DMS153 treated with DMSO at 0.1 percent for 48 hours (cell line): Measurements from ENCODE around the gene GABRB1.

ENCODE experiments used
- DNase-seq: peaks from one replicate; lab custom pipeline; 2025; ENCODE audit not compliant: unreplicated experiment; lab: John Stamatoyannopoulos, UW

Gene GABRB1

DNA sequence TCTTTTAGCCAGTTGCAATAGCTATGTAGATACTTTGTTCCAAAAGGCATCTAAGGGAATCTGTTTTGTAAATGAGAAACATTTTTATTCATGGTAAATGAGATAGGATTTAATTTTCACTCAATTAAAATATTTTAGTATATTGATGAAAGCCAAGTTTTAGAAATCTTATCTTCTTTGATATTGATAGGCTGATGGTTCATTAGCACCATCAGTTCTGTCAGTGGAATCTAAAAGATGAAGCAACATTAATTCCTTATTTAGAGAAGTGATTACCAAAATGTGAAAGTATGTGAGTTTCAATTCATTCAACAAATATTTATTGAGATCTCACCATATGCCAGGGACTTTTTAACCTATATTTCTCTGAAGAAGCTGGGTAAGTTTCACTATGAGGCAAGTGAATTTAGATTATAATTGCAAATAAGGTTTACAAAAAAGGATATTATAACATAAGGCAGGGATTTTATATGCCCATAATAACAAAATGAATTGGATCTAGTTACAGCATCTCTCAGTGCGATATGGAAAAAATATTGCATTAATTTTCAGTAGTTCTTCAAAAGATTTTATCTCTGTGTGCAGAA, 79.3 kb downstream of the GABRB1 start:
- DNase-seq, result no peak

DNA sequence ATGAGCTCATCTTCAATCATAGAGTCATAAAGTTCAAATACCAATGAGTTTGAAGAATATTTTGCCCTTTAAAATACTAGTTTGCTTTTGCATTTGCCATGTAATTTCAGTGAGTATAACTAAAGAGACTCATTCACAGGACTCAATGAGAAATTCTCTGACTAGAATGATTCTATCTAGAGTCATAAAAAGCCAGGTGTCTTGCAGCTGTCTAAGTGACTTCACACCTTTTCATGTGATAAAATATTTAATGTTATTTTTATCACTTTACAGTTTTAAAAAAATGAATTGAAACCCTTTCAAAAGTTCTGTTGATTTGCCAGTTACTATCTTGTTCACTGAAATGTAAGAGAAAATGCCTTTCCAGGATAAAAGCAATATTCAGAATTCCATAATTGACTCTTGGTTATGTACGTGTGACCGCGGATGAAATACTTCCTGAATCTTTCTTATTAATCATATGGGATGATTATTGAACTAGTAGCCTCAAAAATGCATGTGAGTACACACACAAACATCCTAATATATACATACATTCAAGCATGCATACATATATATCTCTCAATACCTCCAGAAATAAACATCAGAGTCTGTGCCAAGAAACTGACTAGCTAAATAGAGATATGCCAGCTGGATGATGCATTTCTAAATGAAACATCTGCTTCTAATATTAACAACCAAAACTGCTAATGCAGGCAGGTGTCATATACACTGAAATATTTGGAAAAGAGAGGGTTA, 87.0 kb downstream of the GABRB1 start:
- no peak for DNase-seq

DNA sequence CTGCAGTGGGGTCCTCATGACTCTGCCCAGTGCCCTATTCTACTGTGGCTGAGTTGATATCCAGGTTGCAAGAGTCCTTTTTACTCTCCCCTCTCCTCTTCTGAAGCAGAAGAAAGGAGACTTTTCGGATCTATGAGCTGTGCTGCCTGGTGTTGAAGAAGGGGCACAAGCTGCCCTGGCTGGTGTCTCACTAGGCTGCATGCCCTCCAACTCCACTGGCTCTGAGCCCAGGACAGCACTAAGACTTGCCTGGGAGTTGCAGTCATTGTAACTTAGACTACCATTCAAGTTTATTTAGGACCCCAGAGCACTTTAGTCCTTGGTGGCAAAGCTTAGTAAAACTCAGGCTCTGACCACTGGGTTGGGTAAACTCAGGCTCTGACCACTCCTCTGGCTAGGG, 89.4 kb downstream of the GABRB1 start:
- DNase-seq, result no peak

DNA sequence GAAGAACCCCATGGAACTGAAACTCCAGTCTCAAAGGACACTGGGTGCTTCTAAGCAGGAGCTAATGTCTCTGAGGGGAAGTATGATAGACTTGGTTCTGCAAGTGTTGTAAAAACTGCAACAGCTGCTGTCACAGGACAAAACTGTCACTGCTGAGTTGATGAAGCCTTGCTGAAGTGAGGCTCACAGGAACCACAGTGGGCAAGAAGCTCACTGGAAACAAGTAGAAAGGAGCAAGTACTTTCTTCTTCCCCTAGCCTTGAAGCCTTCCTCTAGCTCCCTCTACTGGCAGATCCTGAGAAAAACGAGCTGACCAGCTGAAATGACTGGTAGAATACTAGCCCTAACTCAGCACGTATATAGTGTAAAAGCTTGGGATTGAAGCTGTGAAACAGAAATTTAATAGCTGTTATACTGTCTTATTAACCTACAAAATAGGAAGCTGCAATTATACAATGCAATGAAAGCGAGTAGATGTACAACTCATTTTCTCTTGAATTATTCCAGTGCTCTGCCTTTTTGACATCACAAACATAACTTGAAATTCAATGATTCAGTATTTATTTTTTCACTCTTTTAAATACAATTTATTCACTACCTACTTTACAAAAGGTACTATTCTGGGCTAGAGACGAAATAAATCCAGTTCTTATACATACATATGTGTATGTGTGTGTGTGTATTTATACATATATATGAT, 91.4 kb downstream of the GABRB1 start:
- DNase-seq, result peak; percentile 17

DNA sequence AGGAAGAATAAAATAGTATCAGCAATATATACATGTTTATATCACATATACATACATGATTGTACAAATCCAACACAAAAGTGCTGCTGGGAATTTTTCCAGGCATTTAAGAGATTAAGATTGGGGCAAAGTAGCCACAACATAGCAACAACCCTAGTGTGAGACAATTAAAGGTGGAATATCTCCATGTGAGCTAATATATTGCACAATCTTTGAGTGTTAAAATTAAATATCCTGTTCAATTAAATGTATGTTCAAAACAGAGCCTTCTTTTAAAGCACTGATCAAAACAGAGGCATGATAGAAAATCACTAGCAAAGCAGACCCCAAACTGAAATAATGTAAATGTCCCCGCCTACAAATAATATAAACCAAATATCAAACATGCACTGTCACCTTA, 97.6 kb downstream of the GABRB1 start:
- no peak for DNase-seq

DNA sequence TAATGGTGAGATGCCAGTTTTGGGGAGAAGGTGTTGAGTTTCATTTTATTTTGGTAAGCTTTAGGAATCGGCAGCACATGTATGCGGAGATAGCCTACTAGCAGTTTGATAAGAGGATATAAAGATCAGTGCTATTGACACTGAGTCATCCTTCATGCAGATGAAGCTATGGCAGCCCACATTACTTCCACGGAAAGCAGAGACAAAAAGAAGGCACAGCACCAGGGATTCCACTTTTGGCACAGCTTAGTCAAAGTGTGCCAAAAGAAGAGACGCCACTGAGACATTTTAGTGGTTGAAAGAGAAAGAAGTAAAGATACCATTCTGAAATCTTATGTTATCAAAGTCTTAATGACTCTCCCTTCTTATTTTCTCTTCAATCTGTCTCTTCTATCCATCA, 103.8 kb downstream of the GABRB1 start:
- no peak for DNase-seq

DNA sequence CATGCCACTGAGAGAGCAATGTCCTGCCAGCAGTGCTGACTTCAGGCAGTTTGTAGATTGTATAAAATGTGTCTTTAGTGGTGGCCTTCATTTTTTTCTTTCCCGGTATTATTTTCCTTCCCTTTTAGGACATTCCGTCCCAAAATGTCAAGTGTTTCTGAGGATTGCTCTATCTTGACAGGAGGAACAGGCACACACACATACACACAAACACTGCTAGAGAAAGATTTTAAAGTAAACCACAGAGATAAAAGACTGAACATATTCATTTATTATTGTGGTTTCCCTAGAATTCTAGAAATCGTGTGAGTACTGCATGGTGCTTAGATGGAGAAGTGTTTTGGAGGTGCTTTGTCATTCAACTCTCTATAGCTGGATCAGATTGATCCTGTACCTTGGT, 111.9 kb downstream of the GABRB1 start:
- no peak for DNase-seq

DNA sequence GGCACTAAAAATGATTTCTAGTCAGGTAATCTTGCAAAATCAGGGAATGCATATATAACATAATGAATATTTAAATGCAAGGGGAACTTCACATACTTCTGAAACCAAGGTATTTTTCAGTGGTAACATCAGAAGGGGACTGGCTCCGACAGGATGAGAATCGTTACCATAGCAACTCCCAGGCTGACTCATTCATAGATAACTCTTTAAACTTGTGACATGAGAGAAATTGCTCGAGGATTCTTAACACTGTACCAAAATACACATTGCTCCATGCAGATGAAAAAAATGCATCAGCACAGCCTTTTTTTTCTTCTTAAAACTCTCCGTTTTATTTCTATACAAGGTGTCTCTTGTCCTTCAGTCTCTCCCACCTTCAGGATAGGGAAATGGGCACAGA, 114.3 kb downstream of the GABRB1 start:
- no peak for DNase-seq

DNA sequence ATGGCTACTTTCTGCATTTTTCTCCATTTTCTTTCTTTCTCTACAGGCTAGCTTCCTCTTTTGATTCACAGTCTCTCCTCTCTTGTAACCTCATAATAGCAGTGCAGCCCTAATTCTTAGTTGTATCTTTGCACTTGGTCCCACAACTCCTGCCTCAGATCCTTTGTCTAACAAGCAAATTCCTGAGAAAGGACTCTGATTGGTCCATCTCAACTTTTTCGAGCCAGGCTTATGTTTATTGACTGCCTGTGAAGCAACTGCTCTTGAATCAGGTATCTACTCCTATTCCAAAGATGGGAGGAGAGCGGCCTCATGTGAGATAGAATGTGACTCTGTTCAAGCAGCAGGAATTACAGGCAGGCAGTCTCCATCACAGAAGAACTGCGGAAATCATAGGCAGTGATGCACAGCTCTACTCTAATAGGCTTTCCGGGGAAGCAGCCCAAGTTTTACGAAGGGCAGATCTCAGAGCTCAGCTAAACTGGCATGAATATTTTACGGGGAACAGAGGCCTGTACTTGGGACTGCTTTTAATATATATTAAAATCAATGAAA, 123.5 kb downstream of the GABRB1 start:
- DNase-seq, result no peak

DNA sequence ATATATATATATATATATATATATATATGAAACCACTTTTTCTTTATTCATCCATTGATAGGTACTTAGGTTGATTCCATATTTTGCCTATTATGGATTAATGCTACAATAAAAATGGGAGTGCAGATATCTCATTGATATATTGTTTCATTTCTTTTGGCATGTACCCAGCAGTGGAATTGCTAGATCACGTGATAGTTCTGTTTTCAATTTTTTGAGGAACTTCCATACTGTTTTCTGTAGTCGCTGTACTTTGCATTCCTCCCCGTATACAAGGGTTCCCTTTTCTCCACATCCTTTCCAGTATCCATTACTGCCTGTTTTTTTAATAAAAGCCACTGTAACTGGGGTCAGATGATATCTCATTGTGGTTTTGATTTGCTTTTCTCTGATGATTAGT, 124.6 kb downstream of the GABRB1 start:
- no peak for DNase-seq

DNA sequence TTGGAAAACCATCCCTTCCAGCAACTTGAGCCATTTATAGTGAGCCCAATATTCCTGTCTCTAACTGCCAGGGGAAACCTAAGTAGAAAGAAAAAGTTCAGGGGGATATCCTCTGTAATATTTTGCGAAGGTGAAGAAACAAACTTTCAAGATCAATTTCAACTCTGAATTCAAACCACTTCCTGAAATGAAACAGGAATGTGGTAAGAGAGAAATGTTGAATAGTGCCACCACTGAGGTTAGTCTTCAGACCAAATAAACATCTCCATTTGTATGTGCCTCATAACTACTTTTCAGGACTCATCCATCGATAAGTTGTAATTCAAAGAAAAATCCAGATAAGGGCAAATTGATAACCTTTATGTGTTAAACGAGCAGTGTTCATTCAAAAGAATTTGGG, 128.7 kb downstream of the GABRB1 start:
- no peak for DNase-seq

DNA sequence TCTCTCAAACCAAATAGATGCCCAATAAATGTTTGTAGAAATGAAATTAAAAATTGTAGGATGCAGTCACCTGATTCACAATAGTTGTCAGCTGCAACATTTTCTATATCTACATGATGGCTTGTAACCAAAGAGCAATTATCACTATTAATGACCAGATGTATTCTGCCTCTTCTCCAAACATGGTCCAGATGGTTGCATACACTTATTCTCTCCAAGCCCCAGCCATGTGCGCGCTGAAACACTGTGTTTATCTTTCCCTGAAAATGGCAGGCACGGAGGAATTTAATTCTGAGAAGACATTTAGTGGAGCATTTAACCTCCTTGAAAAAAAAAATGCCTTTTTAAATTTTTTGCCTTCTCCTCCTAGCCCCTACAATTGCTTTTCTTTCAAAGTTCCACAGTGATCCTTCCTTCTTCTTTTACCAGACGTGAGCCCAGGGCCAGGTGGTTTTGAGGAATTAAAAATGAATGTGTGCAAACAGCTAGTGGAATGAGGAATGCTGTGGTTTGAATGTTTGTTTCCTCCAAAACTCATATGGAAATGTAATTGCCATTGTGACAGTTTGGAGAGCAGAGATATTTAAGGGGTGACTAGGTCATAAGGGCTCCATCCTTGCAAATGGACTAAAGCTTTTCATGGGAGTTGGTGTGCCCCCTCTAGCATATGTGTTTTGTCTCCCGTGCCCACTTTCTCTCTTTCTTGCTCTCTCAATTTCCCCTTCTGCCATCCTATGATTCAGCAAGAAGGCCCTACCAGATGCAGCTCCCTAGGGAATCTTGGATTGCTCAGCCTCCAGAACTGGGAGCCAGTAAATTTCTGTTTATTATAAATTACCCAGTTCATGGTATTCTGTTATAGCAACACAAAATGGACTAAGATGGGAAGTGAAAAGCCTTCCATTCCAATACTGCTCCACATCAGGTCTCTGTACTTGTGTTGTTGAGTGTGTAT, 136.0 kb downstream of the GABRB1 start:
- no peak for DNase-seq

DNA sequence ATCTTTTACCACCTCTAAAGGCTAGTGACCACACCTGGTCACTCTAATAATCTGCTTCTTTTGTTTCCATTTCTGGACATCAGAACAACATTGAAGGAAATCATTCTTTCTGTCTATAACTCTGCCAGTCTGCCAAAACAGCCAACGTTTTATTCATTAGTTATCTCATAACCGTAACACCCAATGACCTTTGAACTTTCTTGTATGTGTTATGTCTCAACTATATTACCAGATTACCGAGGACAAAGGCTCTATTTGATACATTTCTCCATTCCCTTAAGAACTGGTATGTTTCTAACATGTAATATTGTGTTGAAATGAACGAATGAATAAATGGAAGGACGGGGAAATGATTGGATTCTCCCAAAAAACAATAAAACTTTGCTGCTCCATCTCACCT, 152.7 kb downstream of the GABRB1 start:
- DNase-seq, result no peak

DNA sequence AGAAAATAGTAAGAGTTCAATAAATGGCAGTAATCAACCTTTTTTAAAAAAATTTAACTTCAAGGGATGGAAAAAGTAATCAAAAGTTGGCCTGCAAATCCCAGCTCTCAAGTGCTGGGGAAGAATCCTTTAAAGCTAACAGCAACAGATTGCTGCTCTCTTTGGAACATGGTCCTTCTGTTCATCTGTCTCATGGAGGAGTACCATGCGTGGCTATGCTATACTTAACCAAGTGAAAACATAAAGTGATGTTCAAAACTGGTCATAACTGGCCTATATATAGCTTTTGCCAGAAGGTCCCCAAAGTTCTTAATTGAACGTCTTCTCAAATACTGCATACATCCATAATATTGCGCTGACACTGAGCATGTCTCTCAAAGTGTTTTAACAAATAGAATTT, 154.4 kb downstream of the GABRB1 start:
- no peak for DNase-seq

DNA sequence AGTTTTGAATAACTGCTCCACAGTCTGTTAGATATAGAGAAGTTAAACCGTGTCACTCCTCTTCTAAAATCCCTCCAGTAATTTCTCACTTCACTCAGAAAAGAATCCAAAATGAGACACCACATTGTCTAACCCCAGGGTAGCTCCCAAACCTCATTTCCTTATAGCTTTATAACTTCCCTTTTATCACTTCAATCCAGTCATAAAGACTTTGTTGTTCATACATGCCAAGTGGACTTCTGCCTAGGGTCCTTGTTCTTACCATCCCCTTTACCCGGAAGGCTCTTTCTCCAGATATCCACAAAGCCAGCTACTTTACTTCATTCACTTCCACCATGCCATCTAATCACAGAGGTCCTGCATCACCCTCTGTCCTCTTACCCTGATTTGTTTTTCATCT, 156.2 kb downstream of the GABRB1 start:
- no peak for DNase-seq

DNA sequence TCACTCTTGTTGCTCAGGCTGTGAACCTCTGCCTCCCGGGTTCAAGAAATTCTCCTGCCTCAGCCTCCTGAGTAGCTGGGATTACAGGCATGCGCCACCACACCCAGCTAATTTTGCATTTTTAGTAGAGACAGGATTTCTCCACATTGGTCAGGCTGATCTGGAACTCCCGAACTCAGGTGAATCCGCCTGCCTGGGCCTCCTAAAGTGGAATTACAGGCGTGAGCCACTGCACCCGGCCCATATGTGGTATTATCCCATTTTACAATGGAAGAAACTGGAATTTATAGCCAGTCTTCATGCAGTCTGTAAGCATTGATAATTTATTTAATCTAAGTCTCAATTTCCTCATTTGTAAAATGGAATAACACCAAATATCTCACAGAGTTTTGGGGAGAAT, 161.8 kb downstream of the GABRB1 start:
- DNase-seq, result no peak

DNA sequence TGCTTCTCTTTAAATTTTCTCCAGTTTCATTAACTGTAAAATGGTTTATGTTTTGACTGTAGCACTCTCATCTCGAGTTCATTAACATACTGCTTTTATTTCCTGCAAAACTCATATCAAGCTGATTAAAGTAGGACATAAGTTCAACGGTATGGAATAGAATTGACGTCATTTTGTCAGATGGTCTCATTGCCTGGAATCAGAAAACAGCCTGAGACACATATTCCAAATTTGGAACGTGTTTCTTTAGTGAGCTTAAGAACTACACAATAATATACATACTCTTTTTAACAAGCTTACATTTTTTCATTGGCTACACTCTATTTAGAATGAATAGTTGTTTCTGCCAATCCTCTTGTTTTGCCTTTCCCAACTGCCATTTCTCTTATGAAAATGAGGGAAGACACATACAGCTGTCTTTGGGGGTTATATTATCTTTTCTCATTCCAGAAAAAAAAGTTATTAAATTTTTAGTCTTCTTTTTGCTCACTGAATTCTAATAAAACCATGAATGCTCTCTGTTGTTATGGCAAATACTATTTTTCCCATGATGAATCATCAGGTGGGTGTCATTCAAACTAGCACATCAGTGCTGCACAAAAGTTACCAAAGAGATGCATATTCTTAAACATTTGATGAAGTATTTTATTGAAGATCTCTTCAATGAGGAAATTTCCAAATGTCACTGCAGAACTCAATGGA, 162.8 kb downstream of the GABRB1 start:
- DNase-seq, result no peak

DNA sequence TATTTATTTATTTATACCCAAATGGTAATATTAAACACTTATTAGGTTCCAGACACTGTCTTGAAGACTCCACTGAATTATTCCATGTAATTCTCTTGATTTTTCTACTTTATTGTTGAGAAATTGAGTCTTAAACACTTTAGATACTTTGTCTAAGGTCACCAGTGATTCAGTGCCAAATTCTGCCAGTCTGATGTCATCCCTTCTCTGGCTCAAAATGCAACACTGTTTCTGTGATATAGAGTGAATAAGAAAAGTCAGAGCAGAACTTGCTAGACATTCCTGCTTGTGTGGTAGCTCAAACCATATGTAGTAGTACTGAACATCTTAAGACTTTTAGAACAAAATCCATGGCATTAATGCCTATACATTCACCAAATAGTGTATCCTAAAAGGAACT, 164.3 kb downstream of the GABRB1 start:
- DNase-seq, result no peak

DNA sequence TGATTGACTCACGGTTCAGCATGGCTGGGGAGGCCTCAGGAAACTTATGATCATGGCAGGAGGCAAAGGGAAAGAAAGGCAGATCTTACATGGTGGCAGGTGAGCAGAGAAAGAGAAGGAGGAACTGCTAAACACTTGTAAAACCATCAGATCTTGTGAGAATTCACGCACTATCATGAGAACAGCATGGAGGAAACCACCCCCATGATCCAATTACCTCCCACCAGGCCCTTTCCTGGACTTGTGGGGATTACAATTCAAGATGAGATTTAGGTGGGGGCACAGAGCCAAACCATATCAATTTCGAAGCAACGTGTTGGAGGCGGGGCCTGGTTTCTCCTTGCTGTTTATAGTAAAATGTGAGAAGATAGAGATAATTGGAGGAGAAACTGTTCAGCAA, 167.4 kb downstream of the GABRB1 start:
- DNase-seq, result no peak

DNA sequence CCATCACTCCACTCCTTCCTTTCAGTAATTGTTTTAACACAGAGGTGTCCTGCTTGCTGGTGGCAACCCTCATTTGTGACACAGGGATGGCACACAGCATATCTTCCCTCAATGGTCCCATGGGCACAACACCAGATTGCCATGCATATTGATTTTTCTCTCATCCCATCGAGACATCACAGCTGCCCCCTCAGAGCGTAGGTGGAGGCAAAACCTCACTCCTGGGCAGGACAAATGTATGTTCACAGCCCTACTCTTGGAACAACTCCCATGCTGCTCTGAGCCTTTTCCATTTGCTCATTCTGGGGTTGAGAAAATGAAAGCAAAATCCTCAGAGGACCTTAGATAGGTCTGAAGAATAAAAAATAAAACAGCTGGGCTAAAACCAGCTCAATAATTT, 172.2 kb downstream of the GABRB1 start:
- DNase-seq, result no peak
